Brain pericyte (primary cell): ENCODE measurements around the gene TRIM36.

Experiments used
- DNase-seq: peaks from one replicate; pipeline ENCODE4 v3.0.0-alpha.2; 2012; ENCODE audit warnings: low read depth, low spot score

TRIM36 gene

DNA sequence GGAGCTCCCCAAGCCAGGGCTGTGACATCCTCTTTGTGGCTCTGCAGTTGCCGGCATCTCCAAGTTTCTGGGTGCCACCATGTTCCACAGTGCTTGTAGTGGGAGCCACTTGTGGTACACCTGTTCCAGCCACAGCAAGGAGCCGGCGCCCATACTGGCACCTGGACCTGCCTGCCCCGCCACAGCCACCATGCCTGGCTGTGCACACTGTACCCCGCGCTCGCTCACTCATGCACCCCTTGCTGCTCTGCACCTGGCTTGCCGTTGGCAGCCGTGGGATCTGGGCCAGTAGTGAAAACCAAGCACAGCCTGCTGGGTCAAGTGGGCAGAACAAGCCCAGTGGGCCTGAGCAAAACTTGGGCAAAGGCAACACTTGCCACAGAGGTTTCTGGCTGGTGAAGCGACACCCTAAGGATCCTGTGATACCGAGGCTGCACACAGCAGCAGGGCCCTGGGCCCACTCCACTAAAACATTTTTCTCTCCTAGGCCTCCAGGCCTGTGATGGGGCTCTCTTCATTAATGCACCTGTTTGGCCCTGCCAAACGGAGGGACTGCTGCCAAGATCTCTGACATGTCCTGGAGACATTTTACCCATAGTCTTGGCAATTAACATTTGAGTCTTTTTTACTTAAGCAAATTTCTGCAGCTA lies 2.8 kb downstream of the TRIM36 start:
- no peak for DNase-seq

DNA sequence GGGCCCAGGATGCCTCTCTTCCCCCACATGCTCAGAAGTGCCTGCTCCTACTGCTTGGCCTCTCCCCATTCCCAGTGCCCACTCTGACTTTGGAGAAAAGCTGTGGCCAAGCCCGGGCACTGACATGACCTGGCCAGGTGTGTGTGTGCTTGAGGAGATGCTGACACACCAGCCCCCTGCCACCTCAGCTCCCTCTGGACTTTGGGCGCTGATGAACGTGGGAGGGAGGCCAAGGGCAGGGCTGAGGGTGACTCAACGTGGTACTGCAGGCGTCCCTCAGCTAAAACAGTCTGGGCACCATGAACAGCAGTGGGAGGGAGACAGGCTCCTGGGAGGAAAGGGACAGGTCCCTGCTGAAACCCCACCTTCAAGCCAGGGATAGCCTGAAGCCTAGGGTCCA lies 3.9 kb downstream of the TRIM36 start:
- DNase-seq: no peak

DNA sequence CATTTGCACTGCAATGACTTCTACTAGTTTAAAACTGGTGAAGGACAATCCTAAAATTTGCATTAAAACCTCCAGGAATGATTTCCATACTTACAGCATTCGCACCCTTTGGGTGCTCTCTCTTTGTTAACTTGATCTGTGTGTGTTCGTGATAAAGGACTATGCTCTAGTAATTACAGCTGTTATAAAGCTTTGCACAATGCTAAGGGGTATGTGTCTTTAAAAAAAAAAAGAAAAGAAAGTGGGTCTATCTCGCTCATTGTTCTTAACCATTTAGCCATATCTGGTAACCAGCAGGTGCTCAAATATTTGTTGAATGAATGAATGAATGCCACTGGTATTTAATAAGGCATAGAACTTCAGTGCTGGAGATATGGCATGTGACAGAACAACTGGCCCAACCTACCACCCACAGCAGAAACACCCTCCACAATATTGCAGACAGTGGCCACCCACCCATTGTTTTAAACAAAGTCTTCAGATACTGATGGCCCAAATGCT lies 8.7 kb downstream of the TRIM36 start:
- no peak for DNase-seq

DNA sequence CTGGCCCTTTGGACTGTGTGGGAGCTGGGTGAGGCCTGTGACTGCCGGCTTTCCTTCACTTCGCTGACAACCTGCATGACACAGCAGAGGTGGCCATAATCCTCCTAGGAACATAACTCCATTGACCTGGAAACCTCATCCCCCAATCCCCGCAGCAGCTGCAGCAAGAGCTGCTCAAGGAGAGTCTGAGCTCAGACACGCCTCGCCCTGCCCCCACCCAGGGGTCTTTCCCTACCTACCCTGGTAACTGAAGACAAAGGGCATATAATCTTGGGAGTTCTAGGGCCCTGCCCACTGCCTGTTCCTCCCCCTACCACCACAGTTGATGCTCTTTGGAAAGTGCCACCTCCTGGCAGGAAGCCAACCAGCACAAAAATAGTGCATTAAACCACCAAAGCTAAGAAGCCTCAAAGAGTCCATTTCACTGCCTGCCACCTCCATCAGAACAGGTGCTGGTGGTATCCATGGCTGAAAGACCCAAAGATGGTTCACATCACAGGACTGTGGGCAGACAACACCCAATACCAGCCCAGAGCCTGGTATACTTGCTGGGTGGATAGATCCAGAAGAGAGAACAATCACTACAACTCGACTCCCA lies 18.4 kb downstream of the TRIM36 start:
- no peak for DNase-seq

DNA sequence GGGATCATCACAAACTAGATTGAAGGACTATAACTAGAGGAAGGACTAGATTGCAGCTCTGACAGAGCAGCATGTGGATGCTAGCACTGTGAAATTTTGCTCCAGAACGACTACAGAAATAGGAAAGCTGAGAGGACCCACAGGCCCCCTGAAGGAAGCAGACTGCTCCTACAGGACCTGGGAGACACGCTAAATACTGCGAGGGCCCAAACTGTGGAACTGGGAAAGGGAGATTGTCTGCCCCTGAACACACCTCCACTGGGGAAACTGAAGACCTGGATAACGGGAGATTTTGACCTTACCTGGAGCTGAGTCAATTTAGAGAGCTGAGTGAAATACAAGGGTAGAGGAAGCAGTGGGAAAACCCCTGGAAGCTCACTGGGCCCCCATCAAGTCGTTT lies 19.2 kb downstream of the TRIM36 start:
- DNase-seq: no peak

DNA sequence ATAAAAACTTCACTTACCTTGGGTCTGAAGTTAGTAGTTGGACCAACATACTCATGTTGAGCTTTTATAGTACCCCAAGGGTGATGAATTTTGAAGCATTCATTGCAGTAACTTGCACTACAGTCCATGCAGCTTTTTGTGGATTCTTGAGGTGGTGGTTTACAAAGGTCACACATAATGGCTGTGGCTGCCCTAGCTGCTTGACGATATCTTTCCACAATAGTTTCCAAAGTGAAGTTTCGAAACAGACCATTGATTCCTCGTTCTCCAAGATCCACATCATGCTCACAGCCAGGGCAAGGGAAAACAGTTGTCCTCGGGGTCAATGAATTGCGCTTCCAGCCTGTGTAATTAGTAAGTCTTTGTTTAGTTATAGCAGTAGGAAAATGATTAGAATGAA lies 22.7 kb downstream of the TRIM36 start:
- no peak for DNase-seq

DNA sequence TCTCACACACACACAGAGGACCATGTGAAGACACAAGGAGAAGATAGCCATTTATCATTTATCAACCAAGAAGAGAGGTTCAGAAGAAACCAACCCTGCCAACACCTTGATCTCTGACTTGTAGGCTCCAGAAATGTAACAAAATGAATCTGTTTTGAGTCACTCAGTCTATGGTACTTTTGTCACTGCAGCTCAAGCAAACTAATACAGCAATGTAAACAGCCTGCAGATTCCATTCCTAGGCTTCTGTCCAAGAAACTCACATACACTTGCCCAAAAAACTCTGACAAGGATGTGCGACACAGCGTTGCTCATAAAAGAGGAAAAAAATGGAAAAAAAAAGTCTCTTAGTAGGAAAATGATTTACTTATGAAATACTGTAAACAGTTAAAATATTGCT lies 33.4 kb downstream of the TRIM36 start:
- no peak for DNase-seq

DNA sequence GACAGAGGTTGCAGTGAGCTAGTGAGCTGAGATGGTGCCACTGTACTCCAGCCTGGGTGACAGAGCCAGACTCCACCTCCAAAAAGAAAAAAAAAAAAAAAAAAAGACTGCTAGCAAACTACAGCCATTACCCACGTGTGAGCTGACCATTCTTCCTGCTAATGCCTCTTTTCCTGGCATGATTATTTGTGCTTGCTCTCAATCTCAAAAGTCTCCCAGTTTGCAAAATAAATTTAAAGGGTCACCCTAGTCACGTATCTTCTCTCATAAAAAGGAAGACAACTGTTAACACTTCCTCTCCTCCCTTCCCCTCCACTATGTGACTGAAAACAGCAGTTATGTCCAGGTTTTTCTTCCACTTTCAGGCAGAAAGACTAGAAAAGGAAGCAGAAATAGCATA lies 37.2 kb downstream of the TRIM36 start:
- DNase-seq: no peak

DNA sequence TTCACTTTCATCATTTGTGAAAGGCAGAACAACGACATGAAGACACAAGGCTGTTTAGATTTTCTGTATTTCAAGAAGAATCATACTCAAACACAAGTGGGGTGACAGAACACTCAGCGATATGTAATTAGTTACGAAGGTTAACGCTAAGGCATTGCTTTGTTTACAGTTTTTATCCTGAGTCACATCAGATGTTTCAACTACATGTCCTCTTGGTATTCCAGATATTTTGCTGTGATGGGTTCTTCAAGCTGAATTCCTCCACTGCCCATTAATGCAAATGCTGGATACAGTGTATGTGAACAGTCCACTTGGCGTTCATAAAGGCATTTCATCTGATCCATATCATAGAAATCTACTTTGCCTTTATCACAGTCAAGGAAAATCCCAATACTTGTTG lies 43.4 kb downstream of the TRIM36 start:
- no peak for DNase-seq

DNA sequence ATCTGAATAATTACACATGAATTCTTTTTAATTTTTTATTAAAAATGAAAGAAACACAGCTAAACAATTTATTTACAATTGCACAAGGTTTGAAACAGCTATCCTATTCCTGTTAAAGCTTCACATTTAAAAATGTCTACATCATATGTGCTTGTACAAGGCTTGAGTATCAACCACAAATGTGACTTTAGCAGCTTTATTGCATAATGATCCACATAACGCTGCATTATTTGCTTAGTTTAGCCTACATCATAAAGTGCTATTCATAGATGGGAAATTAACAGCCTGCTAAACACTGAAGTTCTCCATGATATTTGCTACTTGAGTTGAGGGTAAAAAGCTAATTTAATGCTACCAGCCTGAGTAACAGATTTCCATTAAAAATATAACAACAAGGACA lies 45.0 kb downstream of the TRIM36 start:
- DNase-seq: no peak

DNA sequence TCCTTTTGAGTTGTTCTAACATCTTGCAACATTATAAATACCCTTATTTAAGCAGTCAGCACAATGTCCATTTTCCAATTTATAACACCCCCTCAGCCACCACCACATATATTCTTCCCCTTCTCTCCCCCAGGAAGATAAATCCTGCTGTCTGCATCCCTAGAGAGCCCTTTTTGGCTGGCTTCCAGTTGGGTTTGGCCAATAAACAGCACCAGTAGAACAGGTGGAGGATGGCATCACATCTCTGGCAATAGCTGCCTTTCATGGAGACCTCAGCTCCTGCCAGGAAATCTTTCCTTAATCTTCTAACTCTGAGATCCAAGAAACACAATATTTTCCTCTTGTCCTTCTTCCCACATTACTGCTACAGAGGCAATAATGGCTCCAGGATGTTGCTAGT lies 53.7 kb downstream of the TRIM36 start:
- no peak for DNase-seq

DNA sequence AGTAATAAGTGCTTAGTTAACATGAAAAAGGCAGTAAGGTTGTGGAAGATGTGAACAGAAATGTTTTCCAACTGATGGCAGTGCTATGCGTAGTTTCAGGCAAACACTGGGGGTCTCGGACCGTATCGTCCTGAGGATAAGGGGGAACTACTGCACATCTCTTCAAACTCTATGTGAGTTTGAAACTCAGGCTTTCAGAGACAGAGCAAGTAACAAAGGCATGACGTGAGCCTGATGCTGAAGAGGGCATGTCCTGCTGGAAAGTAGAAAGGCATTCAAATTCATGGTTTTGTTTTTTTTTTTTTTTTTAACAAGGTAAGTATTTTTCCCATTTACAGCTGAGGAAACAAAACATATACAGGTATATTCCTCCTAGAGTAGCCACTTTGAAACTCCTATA lies 59.9 kb downstream of the TRIM36 start:
- no peak for DNase-seq

DNA sequence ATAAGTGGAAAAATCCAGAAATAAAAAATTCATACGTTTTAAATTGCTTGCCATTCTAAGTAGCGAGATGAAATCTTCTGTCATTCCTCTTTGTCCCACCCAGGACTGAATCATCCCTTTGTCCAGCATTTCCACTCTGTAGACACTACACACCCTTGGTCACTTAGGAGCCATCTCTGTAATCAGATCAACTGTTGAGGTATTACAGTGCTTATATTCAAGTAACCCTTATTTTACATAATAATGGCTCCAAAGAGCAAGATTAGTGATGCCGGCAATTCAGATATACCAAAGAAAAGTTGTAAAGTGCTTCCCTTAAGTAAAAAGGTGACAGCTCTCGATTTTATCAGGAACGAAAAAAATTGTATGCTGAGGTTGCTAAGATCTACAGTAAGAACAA lies 60.4 kb downstream of the TRIM36 start:
- no peak for DNase-seq

DNA sequence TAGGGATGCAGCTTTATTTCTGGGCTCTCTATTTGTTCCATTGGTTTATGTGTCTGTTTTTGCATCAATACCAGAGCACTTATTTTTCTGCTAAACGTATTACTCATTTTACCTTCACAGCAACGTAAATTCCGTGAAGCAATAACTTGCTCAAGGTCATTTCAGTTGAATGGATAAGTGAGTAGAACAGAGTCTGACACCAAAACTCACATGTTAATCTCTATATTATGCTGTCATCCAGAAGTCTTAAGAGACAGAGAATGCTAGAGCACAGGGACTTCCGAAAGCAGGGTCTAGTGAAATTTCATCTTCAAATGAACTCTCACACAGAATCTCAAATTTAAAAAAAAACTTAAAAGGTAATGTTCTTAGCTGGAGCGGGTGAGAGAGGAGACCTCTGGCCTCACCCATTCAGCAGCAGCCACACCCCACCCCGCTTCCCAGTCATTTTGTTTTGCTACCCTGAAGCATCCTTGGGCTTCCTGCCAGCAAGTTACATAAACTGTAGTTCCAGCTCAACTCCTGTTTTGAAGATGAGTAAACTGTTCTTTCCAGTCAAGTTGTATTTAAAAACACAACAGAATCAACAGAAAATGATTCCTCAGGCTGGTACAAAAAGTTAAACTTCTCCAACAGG lies 69.3 kb downstream of the TRIM36 start:
- DNase-seq: no peak

DNA sequence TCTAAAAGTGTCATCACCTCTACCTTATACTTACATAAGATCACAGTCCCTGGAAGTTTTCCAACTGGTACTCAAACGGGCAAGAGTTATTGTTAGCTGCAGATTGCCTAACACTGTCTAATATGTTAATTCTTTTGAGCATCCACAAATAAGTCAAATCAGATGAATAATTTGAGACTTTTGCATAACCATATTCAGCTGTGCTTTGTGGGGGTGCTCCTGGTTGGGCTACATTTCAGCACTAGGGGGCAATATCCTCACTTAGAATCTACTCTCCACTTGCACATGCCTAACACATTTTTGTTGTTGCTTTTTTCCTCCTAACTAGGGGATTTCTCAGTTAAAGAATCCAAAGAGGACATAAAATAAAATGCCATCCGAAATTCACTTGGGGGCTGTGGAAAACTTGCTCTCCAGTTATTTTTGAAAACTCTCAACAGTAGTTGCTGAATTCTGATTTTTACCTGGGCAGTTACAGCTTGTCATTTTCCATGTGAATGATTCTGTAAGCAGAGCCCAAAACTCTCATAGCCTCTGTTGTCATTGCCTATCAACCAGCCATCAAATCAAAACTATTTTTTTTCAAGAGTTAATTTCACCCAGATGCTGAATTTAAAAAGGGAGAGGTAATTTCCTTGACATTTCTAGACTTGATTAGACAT lies 71.5 kb downstream of the TRIM36 start:
- peak; percentile 8 for DNase-seq

DNA sequence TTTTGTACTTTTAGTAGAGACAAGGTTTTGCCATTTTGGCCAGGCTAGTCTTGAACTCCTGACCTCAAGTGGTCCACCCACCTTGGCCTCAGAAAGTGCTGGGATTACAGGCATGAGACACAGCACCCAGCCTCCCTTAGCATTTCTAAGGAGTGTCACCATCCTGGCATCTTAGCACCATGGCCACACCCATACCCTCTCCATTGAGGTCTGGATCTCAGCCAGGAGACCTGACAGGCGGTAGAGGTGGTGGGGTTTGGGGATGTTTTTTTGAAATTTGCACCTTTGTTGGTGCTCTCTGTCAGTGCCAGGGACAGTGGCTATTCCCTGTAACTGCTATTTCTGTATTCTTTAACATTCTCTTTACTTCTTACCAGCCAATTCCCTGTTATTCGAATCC lies 72.5 kb downstream of the TRIM36 start:
- DNase-seq: no peak

DNA sequence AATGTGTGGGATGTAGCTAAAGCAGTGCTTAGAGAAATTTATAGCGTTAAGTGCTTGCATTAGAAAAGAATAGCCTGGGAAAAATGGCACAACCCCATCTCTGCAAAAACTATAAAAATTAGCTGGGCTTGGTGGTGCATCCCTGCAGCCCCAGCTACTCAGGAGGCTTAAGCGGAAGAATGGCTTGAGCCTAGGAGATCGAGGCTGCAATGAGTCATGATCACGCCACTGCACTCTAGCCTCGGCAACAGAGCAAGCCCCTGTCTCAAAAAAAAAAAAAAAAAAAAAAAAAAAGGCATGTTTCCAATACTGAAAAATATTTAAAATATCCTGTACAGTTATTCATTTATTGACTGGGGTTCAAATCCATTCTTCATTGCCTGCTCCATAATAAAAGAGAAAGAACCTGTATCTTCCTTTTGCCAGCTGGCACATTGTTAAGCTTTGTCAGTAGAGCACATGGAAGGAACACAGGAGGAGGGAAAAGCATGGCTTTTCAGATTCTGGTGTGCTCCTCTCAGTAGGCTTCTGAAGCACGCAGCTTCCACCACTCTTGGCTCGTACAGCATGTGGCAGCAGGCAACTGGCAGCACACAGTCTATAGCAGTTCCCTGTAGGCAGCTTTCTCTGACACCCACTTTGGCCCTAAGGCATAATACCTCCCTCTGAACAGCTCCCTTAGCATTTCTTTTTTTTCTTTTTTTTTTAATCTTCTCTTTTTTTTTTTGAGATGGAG lies 73.5 kb downstream of the TRIM36 start:
- DNase-seq: no peak

DNA sequence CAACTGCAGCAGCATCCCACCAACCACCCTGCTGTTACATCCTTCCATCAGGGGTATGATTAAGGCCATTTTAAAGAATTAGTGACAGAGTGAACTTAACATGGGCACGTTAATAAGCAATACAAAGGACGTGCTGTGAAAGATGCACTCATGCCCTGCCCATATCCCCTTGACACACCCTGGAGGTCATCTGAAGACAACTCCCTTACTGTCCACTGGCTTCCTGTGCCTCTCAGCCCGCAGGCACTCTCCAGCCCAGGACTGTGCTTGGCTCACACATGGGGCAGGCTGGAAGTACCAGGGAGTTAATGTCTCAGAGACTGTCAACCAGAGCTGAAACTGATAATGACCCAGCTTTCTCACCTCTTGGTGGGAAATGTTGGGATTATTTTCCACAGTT lies 81.8 kb downstream of the TRIM36 start:
- DNase-seq: no peak

DNA sequence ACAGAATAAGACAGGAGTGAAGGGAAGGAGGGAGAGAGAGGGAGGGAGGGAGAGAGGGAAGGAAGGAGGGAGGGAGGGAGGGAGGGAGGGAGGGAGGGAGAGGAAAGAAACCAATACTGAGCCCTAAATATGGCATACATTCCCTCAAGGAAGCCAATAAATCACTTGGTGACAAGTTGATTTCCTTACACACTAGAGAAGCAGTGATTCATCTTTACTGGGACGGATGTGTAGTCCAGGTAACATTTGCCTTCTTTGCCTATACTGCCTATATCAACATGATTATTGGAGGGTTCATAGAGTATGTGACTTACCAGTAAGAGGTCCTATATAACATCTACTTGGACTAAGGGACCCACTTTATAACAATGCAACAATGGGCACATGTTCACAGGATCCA lies 83.2 kb downstream of the TRIM36 start:
- no peak for DNase-seq

DNA sequence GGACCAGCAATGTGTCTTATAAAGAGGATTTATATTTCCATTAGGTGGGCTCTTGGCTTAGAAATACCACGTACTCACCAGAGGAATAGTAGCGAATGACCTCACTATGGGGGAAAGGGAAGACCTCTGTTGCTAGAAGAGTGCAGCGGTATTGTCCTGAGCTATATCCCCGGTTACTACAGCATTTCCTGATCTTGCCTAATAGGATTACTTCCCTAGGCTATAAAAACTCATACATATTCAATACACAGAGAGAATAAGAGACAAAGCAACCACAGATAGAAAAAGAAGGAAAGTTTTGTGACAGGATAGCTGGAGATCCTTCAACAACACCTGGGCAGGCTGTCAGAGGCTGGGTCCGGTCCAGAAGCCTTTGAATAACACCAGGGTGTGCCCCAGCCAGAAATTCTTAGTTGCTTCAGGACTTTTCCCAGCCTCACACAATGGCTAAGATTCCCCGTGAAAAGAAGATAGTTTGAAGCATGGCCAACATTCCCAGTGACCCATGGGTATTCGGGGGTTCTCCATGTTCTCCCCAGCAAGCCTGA lies 85.4 kb downstream of the TRIM36 start:
- DNase-seq: no peak

DNA sequence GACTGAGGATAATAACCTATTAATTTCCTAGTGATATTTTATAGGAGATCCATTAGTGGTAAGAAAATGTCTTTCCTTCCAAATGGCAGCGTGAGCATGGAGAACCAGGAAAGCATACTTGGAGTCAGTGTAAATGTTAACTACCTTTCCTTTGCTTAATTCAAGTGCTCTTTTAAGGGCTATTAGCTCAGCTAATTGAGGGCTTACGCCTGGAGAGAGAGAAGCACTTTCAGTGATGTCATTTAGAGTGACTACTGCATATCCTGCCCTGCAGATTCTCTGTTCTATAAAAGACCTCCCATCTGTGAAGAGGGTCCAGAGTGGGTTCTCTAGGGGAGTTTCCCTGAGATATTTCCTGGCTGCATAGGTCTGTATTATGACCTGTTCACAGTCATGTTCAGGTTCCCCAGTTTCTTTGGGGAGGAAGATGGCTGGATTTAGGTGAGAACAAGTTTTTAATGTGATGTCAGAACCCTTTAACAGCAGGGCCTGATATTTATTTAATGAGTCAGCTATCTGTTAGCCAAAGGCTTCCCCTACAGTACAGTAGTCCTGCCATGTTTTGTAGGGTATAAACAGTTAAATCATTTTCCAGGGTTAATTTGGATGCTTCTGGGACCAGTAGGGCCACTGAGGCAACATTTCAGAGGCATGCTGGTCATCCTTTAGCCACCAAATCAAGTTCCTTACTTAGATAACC lies 89.6 kb downstream of the TRIM36 start:
- no peak for DNase-seq
